Right lobe of liver (tissue), 4 donors: ENCODE data around the gene SLC28A3.

Source experiments
- CTCF ChIP-seq, 4 donors: fragments of 200-600 bp in 3 of 4; fragments of 450-650 bp in 1 of 4; IDR thresholded peaks; one replicate each; pipeline versions ENCODE4 v1.5.1 to v1.8.0; 2016 to 2022; ENCODE audit warnings: antibody characterized with exemption in 4 of 4, mild to moderate bottlenecking in 2 of 4
- POLR2A ChIP-seq: fragments of 450-650 bp; IDR thresholded peaks from one replicate; pipeline ENCODE4 v1.6.1; 2017; ENCODE audit warnings: antibody characterized with exemption, mild to moderate bottlenecking
- donor health status: DM: no; HTN: no; CAD: no.
- donor health status: DM: no; HTN: no; CAD: no.
- donor health status: DM: no; HTN: yes; CAD: no.

GRCh38 chr9:84327184-84327583 is 13.4 kb downstream of the SLC28A3 start:
- TF ChIP-seq CTCF (IDR thresholded peaks at IDR 0.05), result no peak
- TF ChIP-seq POLR2A, result no peak
